AG20443 (cell line): ENCODE results near the gene SH2D4B.

ENCODE experiments used
- DNase-seq: peaks from one replicate; pipeline ENCODE4 v3.0.0; 2012; ENCODE audit warnings: low spot score, mixed read lengths

SH2D4B gene

DNA sequence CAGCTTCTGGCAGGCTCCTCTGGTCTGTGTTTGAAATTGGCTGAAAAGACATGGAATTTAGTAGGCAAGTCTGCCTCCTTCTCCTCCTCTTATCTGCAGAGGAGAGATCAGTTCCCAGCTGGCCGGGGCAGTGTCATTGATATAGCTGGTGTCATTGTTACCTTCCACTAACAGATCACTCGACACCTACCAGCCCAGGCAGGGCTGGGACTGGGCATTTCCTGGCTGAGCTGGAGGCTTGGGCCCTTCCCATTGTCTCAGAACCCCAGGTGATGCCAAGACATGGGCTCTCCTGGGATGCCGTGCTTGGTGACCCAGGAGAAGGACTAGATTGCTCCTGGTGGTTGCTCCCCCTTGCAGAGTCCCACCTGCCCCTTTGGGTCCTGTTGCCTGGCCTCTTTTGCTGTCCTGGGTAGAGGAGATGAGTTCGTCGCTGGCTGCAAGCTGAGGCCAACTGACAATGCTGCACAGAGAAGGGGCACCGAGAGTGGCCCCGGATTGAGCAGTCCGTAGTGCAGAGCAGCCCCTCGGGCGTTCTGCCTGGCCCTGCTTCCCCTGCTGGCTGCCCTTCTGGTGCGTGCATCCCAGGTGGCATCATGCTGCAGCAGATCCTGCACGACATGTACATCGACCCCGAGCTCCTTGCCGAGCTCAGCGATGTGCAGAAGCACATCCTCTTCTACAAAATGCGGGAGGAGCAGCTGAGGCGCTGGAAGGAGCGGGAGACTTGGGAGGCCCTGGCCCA, at the start of gene SH2D4B:
Gene SH2D4B, plus strand, starts transcription at position 167 of the 745 bp plus-strand sequence. Its CDS starts 430 bp downstream, at position 597.
- DNase-seq, result no peak

DNA sequence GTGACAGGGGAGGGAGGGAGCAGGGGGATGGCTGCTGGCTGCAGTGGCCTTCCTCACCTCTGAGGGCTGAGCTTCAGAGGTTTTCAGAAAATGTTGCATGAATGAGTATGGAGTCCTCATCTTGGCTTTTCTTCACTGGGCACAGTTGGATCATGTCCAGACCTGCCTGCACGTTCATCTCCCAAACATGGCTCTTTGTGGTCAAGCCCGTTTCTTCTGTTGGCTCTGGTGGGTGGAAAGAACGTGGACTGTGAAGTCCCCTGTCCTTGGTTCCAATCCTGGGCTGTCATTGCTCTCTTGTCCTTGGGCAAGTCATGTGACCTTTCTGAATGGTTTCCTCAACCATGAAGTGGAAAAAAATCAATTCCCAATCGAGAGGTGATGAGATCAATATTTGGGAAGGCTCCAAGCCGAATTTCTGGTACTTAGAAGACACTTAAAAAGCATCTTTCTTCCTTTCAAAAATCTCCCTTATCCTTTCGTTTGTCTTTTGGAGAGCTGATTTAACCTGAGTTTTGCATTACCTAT, 49.1 kb upstream of the SH2D4B start:
- no peak for DNase-seq

DNA sequence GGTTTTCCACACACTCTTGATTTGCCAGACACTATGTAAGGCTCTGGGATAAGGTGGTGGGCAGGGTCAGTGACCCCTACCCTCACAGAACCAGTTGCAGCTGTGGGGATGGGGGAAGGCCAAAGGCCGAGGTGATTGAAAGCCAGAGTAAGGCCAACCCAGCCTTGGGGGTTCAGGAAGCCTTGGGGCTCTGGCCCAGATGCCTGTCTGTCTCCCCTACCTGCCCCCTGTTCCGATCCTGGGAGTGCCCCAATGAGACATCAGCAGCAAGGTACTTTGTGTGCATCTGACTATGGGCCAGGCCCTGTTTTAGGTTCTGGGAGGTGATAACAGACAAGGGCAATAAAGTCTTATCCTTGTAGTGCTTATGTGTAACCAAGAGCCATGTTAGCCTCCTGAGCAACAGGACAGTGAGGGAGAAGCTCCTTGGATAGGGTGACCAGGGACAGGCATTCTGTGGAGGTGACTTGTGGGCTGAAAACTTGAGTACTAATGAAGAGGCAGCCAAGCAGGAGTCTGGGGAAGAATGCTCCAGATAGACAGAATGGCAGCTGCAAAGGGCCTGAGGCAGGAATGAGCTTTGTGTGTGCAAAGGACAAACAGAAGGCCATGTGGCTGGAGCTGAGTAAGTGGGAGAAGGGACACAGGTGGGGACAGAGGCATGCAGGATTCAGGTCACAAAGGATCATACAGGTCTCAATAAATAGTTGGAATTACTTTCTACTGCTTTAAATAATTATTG, 48.2 kb upstream of the SH2D4B start:
- no peak for DNase-seq

DNA sequence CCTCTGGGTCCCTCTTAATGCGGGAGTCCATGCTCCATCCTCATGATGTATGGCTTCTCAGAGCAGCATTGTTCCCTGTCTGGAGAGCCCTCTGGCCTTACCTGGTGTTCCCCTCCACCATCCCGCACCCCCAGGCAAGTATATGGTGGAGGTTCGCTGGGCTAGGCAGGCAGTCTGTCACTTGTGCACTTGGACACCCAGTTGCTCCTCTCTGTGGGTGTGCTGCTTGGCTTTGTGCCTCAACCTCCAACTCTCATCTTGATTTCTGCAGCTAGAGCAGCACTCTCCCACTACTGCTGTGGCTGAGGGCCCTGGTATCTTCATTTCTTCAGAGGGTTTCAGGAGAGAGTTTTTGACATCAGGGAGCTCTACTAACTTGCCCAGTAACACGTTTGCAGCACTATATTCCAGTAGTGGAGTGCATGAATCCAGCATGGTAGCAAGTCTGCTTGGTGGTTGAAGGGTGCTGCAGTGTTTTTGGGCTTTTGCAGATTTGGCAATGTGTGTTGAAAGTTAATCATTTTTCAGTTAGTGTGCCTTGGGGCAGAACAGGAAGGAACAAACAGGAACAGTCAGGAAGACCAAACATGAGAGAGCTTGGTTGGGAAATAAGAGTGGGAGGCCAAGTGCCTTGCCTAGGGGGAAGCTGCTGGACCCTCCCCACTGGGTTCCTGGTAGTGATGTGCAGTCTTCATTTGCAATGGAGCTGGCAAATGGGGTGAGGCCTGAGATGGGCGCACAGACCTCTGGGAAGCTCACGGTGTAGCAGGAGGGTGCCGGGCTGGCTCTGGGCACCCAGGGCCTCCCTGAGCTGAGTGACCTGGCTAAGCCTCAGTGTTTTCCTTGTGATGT, 46.2 kb upstream of the SH2D4B start:
- DNase-seq, result no peak

DNA sequence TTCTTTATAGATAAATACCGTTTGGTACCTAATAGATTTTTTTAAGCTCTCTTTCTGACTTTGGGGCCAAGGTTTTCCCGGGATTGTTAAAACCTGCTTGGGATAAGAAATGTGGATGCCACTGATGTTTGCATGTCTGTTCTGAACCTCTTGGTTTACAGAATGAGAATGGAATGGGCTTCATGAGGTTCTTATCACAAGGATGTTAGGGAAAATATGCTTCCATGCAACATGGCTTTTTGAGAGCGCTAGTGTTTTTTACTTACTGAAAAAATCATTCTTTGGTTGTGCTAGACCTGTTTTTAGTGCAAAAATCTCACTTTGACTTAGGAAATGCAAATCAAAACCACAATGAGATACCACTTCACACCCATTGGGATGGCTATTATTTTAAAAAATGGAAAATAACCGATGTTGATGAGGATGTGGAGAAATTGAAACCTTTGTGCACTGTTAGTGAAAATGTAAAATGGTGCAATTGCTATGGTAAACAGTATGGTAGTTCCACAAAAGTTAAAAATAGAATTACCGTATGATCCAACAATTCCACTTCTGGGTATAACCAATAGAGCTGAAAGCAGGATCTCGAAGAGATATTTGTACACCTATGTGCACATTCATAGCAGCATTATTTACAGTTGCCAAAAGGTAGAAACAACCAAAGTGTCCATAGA, 44.7 kb upstream of the SH2D4B start:
- DNase-seq, result no peak

DNA sequence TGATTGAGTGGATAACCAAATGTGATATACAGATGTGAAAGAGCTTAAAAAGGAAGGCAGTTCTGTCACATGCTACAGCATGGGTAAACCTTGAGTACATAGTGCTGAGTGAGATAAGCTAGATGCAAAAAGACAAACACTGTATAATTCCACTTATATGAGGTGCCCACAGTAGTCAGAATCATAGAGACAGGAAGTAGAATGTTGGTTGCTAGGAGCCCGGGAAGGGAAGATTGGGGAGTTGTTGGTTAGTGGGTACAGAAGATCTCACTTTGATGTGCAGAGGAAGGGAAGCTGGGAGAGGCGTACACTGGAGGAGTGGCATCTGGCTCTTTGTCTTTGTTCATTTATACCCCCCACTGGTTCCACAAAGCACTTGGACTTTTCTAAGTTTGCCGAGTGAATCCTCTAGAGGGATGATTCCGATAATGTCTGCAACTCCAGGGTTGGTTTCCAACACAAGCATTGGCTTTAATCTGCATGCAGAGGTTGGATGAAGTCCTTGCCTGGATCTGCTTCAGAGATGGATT, 44.1 kb upstream of the SH2D4B start:
- DNase-seq, result peak; percentile 81

DNA sequence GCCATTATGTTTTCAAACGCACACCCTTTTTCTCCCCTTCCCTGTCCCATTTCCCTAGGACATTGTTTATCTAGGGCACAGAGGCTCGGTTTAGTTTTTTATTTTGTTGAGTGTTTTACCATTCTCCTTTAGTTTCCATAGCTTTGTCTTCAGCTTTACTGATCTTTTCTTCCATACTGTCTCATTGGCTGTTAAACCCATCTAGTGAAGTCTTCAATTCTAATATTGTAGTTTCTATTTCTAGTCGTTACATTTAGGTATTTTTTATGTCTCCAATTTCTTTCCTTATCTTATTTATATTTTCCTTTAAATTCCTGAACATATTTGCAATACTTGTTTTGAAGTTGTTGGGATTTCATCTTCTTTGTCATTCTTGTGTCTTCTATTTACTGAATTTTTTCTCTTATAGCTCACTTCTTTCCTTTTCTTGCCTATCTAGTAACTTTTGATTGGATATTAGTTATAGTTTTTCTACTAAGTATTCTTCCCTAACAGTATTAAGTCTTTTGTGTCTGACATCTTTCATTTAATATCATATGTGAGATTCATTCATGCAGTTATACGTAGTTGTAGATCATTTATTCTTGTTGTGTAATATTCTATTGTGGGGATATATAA, 41.0 kb upstream of the SH2D4B start:
- no peak for DNase-seq

DNA sequence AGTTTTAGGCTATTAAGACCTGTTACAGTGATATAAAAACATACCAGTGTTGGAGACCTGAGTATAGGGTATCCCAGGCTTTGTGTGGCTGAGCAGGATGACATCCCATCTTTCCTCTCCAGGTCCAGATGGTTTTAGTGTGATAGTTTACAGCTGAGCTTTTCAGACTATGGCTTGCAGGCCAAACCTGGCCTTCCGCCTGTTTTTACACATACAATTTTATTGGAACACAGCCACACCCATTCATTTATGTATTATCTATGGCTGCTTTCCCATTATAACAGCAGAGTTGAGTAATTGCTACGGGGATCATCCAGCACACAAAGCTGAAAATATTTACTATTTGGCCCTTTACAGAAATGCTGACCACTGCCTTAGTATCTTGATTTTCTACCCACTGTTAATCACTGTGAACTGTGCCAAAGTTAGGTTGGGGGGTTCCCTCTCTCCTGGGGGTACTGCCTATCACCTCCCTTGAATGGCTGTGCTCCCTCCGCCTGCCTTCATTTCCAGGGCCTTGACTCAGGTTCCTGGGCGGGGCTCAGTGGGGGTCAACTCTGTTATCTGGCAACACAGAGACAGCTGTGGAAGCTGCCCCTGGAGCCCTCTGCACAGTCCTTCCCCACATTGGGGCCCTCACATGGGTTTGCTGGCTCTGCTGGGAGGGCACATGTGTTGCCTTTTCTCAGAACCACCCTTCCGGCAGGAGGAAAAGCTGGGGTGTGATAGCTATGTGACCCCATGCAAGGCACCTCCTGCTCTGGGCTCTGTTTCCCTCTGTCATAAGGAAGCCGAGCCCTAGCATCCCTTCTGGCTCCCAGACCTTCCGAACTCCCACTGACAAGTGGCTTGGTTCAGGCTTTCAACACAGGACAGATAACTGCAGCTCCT, 40.3 kb upstream of the SH2D4B start:
- no peak for DNase-seq

DNA sequence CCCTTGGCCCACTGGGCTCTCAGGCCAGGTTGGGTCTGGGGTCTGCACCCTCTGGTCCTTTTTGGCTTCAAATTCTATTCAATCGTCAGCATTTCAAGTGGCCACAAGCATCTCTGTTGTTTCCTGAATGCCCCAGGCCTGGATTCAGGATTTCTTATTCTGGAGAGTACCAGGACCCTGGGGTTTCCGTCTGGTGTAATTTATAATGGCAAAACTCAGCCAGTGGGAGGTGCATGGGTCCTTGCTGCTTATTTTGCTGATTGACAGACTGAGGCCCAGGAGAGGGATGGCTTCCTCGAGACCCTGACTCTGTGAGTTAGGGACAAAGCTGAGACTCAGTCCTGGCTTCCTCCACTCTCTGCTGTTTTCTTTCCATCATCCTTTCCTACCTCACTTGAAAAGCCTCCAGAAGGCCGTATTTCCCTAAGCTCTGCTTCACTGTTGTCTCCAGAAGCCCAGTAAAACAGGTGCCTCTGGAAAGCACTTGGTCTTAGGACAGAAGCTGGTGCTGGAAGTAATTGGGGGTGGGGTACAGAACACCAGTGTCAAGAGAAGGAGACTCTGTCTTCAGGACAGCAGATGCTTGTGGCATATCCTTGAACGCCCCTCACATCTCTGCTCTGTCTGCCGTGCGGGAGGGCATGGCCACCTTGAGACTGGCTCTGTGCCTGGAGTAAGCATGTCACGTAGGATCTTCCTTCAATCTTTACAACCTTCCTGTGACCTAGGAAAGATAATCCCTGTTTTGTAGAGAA, 39.4 kb upstream of the SH2D4B start:
- DNase-seq, result no peak

DNA sequence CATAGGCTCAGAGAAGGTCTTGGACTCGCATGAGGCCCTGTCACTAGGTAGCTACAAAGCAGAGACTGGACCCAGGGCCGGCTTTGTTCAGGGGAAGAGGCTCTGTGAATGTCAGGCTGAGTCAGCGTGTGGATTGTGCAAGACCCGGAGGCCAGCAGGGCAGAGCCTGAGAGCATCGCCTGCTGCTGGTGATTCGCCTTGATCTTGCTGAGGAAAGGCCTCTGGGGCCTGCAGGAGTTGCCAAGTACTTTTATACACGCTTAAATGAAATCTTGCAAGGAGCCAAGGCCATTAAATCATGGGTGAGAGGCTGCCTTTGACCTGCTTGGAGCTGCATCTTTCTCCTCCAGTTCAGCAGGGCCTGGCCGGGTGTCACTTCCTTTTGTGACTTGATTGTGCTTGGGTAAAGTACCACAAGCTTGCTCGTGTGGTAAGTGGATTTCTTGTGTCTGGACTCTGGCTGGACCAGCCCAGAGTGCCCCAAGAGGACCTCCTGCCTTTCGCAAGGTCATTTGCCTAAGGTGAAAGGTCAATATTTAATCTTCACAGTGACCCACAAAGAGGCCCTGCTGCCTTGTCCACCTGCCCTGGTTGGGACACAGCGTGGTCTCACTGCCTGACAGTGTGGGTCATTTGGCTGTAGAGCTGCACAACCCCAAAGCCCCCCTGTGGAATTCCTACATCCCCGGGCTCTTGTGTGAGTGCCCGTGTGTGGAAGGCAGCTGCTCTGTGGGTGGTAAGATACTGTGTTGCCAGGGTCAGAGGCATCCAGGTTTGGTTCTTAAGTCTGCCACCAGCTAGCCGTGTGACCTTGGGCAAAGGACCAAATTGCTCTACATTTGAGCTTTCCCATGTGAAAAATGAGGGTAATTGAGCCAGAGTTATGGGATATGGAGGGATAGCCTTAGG, 38.6 kb upstream of the SH2D4B start:
- DNase-seq, result peak; percentile 97

DNA sequence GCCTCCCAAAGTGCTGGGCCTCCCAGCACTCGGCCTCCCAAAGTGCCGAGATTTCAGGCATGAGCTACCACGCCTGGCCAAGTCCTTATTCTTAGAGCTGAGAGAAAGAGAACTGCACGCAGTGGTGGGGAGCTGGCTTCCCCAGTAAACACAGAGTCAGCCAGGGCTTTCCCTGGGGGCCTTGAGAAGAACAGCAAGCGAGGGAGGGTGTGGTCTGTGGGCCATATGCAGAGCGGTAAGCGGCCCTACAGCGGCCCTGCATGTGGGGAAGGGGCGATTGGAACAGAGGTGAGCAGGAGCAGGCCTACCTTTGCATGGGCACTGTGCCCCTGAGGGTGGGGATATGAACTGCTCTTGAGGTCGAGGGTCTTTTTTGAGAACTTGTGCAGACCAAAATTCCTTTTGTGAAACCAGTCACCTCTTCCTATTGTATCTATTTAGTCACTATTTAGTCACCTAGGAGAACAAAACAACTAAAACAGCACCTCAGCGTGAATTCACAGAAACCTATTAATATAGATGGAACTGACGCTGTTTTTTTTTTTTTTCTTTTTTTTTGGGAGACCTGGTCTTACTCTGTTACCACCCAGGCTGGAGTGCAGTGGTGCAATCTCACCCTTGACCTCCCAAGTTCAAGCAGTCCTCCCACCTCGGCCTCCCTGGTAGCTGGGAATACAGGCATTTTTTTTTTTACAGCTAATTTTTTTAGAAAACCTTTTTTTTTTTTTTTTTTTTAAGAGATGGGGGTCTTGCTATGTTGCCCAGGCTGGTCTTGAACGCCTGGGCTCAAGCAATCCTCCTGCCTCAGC, 36.9 kb upstream of the SH2D4B start:
- DNase-seq, result no peak

DNA sequence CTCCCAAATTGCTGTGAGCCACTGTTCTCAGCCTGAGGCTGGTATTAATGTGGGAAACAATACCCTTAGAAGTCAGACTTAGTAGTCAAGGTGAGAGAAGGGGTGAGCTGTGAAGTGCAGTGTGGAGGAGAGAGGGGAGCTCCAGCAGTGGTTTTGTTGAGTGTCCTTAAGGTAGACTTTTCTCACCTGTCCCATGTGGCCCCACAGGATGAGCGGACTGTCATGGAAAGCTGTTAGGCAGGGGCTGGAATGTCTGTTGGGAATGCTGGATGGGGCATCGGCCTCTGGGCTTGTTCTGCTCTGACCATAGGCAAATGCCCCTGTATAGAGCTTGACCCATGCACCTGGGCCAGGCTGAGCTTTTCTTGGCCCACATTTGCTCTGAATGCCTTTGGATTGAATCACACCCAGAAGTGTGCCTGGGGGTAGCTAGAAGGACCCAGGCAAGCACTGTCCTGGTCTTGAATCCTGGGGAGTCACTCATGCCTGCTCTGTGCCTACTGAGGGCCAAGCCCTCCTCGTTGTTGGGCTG, 36.3 kb upstream of the SH2D4B start:
- DNase-seq, result no peak

DNA sequence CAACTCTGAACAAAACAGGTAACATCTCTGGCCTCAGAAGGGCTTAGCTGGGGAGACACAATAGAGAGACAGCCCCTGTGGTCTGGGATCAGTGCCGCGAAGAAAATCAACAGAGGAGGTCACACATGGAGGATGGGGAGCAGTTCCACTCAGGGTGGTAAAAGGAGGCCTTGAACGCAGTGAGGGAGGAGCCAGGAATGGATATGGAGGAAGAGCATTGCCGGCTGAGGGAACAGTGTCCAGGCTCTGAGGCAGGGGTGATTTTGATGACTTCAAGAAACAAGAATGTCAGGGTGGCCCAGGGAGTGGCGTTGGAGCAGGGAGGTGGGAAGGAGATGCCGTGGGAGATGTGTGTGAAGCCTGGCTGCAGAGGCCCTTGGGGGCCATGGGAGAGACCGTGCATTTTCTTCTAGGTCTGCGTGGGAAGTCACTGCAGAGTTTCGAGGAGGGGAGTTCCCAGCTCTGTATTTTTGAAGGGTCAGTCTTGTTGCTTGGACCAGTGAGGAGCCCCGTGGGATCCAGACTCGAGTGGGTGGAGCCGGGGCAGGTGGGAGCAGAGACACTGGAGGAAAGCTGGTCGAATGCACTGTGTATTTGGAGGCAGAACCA, 35.7 kb upstream of the SH2D4B start:
- no peak for DNase-seq

DNA sequence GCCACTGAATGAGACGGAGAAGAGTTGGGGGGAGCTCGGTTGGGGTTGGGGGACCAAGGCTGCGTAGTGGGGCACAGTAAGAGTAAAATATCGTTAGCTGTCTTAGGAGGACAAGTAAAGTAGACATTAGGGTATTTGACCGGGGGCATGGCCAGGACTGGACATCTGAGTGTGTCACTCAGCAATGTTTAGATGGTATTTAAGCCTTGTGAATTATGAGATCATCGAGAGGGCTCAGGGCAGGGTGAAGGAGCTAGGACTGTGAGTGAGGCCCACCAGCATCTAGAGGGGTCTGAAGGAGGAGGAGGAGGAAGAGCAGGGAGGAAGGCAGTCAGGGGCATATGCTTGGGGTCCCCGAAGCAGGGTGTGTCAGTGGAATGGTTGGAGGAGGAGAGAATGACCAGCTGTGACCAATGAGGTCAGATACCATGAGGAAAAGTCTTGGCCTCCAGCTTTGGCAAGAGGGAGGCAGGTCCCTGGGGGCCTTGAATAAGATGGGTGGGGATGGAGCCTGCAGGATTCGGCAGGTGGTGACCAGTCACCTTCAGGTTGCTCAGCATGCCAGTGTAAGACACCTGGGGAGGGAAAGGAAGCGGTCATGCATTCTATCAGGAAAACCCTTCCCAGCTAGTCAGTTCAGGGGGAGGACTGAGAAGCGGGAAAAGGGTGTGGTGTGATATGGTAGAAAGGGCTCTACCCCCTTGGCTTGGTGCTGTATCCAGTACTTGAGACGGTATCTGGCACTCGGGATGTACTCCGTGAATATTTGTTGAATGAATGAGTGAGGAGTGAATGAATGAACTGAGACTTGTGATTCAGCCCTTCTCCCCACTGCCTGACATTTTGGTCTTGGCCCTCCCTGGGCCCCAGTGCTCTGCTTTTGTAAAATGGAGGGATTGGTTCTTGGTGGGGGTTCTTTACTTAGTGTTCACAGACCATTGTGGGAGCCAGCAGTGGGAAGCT, 34.8 kb upstream of the SH2D4B start:
- DNase-seq, result no peak

DNA sequence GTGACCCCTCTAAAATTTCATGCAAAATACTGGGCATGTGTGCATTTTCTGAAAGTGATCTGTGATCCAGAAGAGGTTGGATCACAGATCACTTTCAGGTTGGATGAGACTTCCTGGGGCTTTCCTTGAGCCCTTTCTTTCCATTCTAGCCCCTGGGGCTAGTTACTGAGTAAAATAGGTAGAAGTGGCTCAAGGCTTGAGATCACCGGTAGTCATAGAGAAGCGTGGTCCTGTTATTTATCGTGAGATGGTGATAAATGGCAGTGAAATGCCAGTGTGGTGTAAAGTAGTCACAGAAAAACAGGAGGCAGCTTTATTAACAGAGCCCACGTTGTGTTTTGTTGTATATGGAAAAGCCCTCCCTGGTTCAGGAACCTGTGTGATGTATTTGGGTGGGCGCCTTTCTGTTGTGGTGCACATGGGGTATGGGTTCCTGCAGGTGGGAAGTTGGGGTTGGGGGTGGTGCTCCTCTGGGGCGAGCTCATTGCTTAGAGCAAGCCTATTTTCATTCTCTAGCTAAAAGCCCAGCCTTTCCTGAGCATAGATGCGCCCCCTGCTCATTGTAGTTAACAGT, 34.0 kb upstream of the SH2D4B start:
- DNase-seq, result no peak
